ENCODE data around the gene FAM161A.
"Not testable (repeated sequence)": the region's sequence is repeated elsewhere in the genome, so short reads cannot be mapped to it uniquely, and the experiment has no call there.

Gene FAM161A

DNA sequence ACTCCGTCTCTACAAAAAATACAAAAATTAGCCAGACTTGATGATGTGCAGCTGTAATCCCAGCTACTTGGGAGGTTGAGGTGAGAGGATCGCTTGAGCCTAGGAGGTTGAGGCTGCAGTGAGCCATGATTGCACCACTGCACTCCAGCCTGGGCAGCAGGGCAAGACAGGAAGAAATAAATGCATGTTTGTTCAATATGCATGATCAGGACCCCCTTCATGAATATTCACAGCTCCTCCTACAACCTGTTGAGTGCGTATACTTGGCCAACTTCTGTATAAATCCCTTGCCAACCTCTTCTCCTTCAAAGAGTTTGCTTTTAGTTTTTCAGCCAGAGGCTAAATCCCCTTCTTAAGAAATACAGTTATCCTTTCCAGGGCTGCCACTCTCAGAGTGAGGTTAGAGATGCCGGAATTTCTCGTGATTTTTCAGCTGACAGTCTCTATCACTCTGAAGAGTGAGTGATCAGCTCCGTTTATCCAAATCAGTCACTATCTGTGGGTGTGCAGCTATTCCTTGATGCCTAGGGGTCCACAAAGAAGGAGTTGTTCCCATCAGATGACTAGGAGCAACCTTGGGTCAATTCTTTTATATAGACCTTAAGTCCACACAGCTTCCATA lies 39.2 kb downstream of the FAM161A start:
- H3K4me3 ChIP-seq (ENCODE audit: control insufficient read depth, low read depth, low read length): no peak overlapping the region
- no peak for DNase-seq (ENCODE audit: low read depth)
- TF ChIP-seq, protein P1, sequence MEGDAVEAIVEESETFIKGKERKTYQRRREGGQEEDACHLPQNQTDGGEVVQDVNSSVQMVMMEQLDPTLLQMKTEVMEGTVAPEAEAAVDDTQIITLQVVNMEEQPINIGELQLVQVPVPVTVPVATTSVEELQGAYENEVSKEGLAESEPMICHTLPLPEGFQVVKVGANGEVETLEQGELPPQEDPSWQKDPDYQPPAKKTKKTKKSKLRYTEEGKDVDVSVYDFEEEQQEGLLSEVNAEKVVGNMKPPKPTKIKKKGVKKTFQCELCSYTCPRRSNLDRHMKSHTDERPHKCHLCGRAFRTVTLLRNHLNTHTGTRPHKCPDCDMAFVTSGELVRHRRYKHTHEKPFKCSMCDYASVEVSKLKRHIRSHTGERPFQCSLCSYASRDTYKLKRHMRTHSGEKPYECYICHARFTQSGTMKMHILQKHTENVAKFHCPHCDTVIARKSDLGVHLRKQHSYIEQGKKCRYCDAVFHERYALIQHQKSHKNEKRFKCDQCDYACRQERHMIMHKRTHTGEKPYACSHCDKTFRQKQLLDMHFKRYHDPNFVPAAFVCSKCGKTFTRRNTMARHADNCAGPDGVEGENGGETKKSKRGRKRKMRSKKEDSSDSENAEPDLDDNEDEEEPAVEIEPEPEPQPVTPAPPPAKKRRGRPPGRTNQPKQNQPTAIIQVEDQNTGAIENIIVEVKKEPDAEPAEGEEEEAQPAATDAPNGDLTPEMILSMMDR (IDR thresholded peaks at IDR 0.05; ENCODE audit: control insufficient read depth, insufficient read depth, low read depth, low read length, missing control alignments): no peak

DNA sequence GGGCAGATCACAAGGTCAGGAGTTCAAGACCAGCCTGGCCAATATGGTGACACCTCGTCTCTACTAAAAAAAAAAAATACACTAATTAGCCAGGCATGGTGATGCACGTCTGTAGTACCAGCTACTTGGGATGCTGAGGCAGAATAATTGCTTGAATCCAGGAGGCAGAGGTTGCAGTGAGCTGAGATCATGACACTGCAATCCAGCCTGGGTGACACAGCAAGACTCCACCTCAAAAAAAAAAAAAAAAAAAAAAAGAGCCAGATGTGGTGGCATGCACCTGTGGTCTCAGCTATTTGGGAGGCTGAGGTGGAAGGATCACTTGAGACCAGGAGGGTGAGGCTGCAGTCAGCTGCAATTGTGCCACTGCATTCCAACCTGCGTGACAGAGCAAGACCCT lies 40.5 kb downstream of the FAM161A start:
- not testable (repeated sequence) for H3K4me3 ChIP-seq (ENCODE audit: control insufficient read depth, low read depth, low read length); DNase-seq (ENCODE audit: low read depth)

DNA sequence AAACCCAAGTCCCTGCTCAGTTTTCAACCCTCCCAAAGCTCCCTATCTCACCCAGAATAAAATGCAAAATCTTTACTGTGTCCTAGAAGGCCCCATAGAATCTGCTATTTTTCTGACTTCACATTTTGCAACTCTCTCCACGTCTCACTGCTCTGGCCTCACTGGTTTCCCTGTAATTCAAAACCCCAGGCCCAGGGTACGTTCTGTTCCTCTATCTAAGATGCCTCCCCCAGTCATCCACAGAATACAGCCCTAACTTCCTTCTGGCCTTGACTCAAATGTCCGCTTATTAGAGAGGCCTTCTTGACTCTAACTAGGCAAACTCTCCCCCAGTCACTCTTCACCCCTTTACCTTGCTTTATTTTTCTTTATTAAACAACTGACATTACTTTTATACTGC lies 42.0 kb downstream of the FAM161A start:
- DNase-seq (ENCODE audit: low read depth): no peak
- H3K4me3 ChIP-seq (ENCODE audit: control insufficient read depth, low read depth, low read length): no peak overlapping the region
- TF ChIP-seq, protein P1 (IDR thresholded peaks at IDR 0.05; ENCODE audit: control insufficient read depth, insufficient read depth, low read depth, low read length, missing control alignments): no peak

DNA sequence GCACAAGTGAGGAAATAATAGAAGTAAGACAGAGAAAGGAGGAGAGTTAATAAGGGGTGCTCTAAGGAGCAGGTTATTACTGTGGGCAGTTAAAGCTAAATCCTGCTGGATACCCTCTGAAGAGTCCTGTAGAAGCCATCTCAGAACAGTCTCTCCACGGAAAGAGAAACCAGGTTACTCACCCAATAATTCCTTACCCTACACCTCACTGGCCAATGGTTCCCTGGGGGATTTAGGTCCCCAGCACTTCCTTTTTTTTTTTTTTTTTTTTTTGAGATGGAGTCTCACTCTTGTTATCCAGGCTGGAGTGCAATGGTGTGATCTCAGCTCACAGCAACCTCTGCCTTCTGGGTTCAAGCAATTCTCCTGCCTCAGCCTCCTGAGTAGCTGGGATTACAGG lies 43.7 kb downstream of the FAM161A start:
- H3K4me3 ChIP-seq (ENCODE audit: control insufficient read depth, low read depth, low read length); DNase-seq (ENCODE audit: low read depth): not testable (repeated sequence)

DNA sequence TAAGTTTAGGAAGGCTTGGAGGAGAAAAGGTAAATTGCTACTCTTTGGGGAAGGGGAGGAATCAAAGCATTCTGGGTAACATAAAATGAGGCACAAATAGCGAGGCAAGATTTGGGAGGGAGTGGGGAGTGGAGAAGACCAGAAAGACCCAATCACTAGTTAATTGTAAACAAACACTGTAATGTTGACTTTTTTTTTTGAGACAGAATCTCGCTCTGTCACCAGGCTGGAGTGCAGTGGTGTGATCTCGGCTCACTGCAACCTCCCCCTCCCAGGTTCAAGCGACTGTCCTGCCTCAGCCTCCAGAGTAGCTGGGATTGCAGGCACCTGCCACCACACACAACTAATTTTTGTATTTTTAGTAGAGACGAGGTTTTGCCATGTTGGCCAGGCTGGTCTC lies 45.2 kb downstream of the FAM161A start:
- not testable (repeated sequence) for H3K4me3 ChIP-seq (ENCODE audit: control insufficient read depth, low read depth, low read length); DNase-seq (ENCODE audit: low read depth)

DNA sequence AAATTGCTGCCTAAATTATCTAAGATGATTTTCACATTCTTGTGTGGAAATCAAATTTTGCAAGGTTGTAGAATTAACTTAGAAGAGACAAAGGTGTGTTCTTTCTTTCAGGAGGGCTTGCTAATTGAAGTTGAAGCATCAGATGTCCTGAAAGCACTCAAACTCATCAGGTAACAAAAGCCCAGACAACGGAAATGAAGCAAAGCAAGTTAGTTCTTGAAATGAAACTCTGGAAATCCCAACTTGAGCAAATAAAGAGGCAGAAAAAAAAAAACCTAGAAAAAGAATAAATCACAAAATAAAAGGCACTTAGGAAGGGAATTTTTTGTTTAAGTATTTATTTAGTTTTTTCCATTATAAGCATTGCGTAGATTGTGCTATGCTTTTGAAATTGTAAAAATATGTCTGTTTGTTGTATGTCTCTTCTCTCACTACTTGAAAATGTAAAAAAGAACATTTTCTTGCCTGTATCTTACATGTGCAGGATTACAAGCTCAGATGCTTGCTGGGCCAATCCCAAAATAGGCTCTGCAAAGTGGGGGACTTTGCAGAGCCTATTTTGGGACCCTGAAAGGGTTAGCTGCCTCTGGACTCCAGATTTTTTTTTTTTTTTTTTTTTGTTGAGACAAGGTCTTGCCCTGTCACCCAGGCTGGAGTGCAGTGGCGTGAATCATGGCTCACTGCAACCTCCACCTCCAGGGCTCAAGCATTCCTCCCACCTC lies 46.7 kb downstream of the FAM161A start:
- no peak for DNase-seq (ENCODE audit: low read depth)
- no peak overlapping the region for H3K4me3 ChIP-seq (ENCODE audit: control insufficient read depth, low read depth, low read length)
- TF ChIP-seq, protein P1 (IDR thresholded peaks at IDR 0.05; ENCODE audit: control insufficient read depth, insufficient read depth, low read depth, low read length, missing control alignments): no peak

DNA sequence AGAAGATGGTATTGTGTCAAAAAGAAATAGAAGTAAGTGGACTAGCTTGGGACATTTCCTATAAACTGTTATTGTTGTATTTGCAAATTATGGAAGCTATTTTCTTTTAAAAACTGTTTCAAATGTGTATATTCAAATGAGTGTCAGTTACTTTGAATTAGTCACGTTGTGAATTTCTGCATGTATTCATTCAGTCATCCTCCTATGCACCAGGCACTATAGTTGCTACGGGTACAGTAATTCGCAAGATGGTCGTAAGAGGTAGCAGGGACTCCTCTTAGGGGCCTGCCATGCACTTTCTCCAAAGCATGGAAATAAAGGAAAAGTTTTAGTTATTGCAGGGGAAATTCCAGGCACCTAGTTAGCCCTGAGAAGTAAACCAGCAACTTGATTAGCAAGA lies 51.3 kb downstream of the FAM161A start:
- H3K4me3 ChIP-seq (ENCODE audit: control insufficient read depth, low read depth, low read length): no peak overlapping the region
- no peak for DNase-seq (ENCODE audit: low read depth)

DNA sequence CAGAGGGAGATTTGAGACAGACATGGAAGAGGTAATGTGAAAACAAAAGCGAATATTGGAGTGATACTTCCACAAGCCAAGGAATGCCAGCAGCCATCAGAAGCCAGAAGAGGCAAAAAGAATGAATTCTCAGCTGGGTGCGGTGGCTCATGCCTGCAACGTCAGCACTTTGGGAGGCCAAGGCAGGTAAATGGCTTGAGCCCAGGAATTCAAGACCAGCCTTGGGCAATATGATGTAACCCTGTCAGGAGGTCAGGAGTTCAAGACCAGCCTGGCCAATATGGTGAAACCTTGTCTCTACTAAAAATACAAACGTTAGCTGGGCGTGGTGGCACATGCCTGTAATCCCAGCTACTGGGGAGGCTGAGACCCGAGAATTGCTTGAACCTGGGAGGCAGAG lies 54.8 kb downstream of the FAM161A start:
- TF ChIP-seq, protein P1 (IDR thresholded peaks at IDR 0.05; ENCODE audit: control insufficient read depth, insufficient read depth, low read depth, low read length, missing control alignments): no peak
- no peak overlapping the region for H3K4me3 ChIP-seq (ENCODE audit: control insufficient read depth, low read depth, low read length)
- DNase-seq (ENCODE audit: low read depth): no peak

More for the DNA sequence above, 51.3 kb downstream of the FAM161A start:
- TF ChIP-seq, protein P1 (IDR thresholded peaks at IDR 0.05; ENCODE audit: control insufficient read depth, insufficient read depth, low read depth, low read length, missing control alignments): no peak

DNA sequence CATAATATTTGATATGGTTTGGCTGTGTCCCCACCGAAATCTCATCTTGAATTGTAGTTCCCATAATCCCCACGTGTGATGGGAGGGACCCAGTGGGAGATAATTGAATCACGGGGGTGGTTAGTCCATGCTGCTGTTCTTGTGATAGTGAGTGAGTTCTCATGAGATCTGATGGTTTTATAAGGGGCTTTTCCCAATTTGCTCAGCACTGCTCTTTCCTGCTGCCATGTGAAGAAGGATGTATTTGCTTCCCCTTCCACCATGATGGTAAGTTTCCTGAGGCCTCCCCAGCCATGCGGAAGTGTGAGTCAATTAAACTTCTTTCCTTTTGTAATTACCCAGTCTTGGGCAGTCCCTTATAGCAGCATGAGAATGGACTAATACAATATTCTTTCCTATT lies 56.4 kb downstream of the FAM161A start:
- not testable (repeated sequence) for H3K4me3 ChIP-seq (ENCODE audit: control insufficient read depth, low read depth, low read length); DNase-seq (ENCODE audit: low read depth)

Measured in AG09309 (cell line).